ENCODE results near the gene GRM2. TPM values are rescaled to one million over a fixed set of nuclear protein-coding genes. Genes with fewer than 3 reads are reported as not detected.

GRM2 gene
- total and polyA plus RNA-seq, 2 of the 8 experiments (the other 6 are each of a cell fraction or from before 2014, with no cell fraction given), result 3.9 to 10.5 TPM

DNA sequence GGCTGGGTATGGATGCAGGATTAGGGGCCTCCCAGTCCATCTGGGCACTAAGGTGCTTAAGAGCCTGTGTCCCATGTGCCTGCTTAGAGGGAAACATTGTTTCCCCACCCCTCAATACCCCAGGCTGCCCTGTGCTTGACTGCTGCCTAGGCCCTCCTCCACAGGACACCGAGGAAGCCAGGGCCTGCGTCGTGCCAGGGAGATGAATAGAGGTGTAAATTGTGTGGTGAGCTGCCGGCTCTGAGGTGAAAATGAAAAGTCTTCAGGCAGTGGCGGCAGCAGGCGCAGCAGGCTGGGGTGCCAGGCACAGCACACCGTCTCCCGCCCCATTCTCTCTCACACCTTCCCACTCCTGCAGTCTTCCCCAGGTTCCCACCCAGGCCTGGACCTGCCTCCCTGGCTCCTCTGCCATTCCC lies 13.9 kb upstream of the GRM2 start (continued):
- TF ChIP-seq, protein P1, sequence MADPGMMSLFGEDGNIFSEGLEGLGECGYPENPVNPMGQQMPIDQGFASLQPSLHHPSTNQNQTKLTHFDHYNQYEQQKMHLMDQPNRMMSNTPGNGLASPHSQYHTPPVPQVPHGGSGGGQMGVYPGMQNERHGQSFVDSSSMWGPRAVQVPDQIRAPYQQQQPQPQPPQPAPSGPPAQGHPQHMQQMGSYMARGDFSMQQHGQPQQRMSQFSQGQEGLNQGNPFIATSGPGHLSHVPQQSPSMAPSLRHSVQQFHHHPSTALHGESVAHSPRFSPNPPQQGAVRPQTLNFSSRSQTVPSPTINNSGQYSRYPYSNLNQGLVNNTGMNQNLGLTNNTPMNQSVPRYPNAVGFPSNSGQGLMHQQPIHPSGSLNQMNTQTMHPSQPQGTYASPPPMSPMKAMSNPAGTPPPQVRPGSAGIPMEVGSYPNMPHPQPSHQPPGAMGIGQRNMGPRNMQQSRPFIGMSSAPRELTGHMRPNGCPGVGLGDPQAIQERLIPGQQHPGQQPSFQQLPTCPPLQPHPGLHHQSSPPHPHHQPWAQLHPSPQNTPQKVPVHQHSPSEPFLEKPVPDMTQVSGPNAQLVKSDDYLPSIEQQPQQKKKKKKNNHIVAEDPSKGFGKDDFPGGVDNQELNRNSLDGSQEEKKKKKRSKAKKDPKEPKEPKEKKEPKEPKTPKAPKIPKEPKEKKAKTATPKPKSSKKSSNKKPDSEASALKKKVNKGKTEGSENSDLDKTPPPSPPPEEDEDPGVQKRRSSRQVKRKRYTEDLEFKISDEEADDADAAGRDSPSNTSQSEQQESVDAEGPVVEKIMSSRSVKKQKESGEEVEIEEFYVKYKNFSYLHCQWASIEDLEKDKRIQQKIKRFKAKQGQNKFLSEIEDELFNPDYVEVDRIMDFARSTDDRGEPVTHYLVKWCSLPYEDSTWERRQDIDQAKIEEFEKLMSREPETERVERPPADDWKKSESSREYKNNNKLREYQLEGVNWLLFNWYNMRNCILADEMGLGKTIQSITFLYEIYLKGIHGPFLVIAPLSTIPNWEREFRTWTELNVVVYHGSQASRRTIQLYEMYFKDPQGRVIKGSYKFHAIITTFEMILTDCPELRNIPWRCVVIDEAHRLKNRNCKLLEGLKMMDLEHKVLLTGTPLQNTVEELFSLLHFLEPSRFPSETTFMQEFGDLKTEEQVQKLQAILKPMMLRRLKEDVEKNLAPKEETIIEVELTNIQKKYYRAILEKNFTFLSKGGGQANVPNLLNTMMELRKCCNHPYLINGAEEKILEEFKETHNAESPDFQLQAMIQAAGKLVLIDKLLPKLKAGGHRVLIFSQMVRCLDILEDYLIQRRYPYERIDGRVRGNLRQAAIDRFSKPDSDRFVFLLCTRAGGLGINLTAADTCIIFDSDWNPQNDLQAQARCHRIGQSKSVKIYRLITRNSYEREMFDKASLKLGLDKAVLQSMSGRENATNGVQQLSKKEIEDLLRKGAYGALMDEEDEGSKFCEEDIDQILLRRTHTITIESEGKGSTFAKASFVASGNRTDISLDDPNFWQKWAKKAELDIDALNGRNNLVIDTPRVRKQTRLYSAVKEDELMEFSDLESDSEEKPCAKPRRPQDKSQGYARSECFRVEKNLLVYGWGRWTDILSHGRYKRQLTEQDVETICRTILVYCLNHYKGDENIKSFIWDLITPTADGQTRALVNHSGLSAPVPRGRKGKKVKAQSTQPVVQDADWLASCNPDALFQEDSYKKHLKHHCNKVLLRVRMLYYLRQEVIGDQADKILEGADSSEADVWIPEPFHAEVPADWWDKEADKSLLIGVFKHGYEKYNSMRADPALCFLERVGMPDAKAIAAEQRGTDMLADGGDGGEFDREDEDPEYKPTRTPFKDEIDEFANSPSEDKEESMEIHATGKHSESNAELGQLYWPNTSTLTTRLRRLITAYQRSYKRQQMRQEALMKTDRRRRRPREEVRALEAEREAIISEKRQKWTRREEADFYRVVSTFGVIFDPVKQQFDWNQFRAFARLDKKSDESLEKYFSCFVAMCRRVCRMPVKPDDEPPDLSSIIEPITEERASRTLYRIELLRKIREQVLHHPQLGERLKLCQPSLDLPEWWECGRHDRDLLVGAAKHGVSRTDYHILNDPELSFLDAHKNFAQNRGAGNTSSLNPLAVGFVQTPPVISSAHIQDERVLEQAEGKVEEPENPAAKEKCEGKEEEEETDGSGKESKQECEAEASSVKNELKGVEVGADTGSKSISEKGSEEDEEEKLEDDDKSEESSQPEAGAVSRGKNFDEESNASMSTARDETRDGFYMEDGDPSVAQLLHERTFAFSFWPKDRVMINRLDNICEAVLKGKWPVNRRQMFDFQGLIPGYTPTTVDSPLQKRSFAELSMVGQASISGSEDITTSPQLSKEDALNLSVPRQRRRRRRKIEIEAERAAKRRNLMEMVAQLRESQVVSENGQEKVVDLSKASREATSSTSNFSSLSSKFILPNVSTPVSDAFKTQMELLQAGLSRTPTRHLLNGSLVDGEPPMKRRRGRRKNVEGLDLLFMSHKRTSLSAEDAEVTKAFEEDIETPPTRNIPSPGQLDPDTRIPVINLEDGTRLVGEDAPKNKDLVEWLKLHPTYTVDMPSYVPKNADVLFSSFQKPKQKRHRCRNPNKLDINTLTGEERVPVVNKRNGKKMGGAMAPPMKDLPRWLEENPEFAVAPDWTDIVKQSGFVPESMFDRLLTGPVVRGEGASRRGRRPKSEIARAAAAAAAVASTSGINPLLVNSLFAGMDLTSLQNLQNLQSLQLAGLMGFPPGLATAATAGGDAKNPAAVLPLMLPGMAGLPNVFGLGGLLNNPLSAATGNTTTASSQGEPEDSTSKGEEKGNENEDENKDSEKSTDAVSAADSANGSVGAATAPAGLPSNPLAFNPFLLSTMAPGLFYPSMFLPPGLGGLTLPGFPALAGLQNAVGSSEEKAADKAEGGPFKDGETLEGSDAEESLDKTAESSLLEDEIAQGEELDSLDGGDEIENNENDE (IDR thresholded peaks at IDR 0.05; ENCODE audit: insufficient replicate concordance, low read length), result no peak
- TF ChIP-seq EZH2 (IDR thresholded peaks at IDR 0.05; ENCODE audit: low read depth, low read length, severe bottlenecking) (no peak), ASH2L (IDR thresholded peaks at IDR 0.05; ENCODE audit: low read length) (no peak)

All from H1 (cell line).